WTC11 (cell line): ENCODE results near the gene KDELR3. TPM values are rescaled to one million over a fixed set of nuclear protein-coding genes. Genes with fewer than 3 reads are reported as not detected.

Source experiments
- ATAC-seq: fragments of 200-7000 bp; cut with Tn5 transposase; 2 replicates; pipeline ENCODE4 v1.10.0; 2021; ENCODE audit warnings: mild to moderate bottlenecking, moderate library complexity
- CTCF ChIA-PET: fragments of 300-600 bp; sonication (Branson Sonifier 250); formaldehyde crosslinking; loops from one replicate; lab custom pipeline; 2021; ENCODE audit warnings: antibody characterized with exemption; lab: Charles Lee
- POLR2A ChIA-PET: fragments of 350-600 bp; sonication (Branson Sonifier 250); formaldehyde crosslinking; loops from one replicate; lab custom pipeline; 2021; ENCODE audit warnings: antibody characterized with exemption; lab: Charles Lee
- DNase-seq: peaks from one replicate; pipeline ENCODE4 v3.0.0; 2021; ENCODE audit warnings: low spot score
- H3K27ac Mint-ChIP-seq: 2 replicates; pipeline ENCODE4 v1.8.0; 2021; ENCODE audit warnings: mixed read lengths
- H3K27me3 Mint-ChIP-seq: 2 replicates; pipeline ENCODE4 v1.8.0; 2021; ENCODE audit warnings: low read depth, mild to moderate bottlenecking, moderate library complexity, mixed read lengths
- H3K36me3 Mint-ChIP-seq: 2 replicates; pipeline ENCODE4 v1.8.0; 2021; ENCODE audit warnings: mixed read lengths
- H3K4me1 Mint-ChIP-seq: 2 replicates; pipeline ENCODE4 v1.8.0; 2022; ENCODE audit warnings: mixed read lengths
- H3K4me3 Mint-ChIP-seq: 2 replicates; pipeline ENCODE4 v1.8.0; 2021; ENCODE audit warnings: mild to moderate bottlenecking, moderate library complexity, mixed read lengths
- H3K9me3 Mint-ChIP-seq: 2 replicates; pipeline ENCODE4 v1.8.0; 2021; ENCODE audit warnings: mixed read lengths
- FOXJ3 ChIP-seq: sonication (generic); formaldehyde crosslinking; IDR thresholded peaks from 2 replicates; pipeline ENCODE4 v1.9.0; 2021; ENCODE audit warnings: missing genetic modification reagents, mild to moderate bottlenecking, borderline replicate concordance
- FOXK1 ChIP-seq: sonication (generic); formaldehyde crosslinking; IDR thresholded peaks from 2 replicates; pipeline ENCODE4 v1.8.0; 2022; ENCODE audit warnings: mild to moderate bottlenecking, moderate library complexity, missing genetic modification reagents
- FOXP1 ChIP-seq: sonication (generic); formaldehyde crosslinking; IDR thresholded peaks from 2 replicates; pipeline ENCODE4 v1.8.0; 2022; ENCODE audit warnings: missing genetic modification reagents, mild to moderate bottlenecking, moderate library complexity, borderline replicate concordance
- JAZF1 ChIP-seq: fragments of 250-450 bp; sonication (Bioruptor Pico); IDR thresholded peaks from 2 replicates; pipeline ENCODE4 v1.9.0; 2021; ENCODE audit warnings: moderate library complexity, mild to moderate bottlenecking, inconsistent platforms
- MYBL2 ChIP-seq: sonication (generic); formaldehyde crosslinking; IDR thresholded peaks from 2 replicates; pipeline ENCODE4 v1.8.1; 2023; ENCODE audit warnings: mild to moderate bottlenecking, moderate library complexity, missing genetic modification reagents
- NFATC4 ChIP-seq: fragments of 250-450 bp; sonication (Bioruptor Pico); IDR thresholded peaks from 2 replicates; pipeline ENCODE4 v1.9.0; 2021; ENCODE audit warnings: mild to moderate bottlenecking
- NR2C2 ChIP-seq: sonication (generic); formaldehyde crosslinking; IDR thresholded peaks from 2 replicates; pipeline ENCODE4 v1.8.0; 2022; ENCODE audit warnings: mild to moderate bottlenecking, missing genetic modification reagents
- OVOL2 ChIP-seq: fragments of 250-450 bp; sonication (Bioruptor Pico); IDR thresholded peaks from 2 replicates; pipeline ENCODE4 v1.9.0; 2021; ENCODE audit warnings: mild to moderate bottlenecking, borderline replicate concordance
- RELA ChIP-seq: sonication (generic); formaldehyde crosslinking; IDR thresholded peaks from 2 replicates; pipeline ENCODE4 v1.8.1; 2022; ENCODE audit warnings: missing genetic modification reagents, mild to moderate bottlenecking, borderline replicate concordance
- SMAD4 ChIP-seq: sonication (generic); formaldehyde crosslinking; IDR thresholded peaks from 2 replicates; pipeline ENCODE4 v1.8.0; 2022; ENCODE audit warnings: mild to moderate bottlenecking, missing genetic modification reagents
- SP1 ChIP-seq: sonication (generic); formaldehyde crosslinking; conservative IDR thresholded peaks from 2 replicates; pipeline ENCODE4 v1.8.1; 2022; ENCODE audit warnings: missing genetic modification reagents
- ZNF416 ChIP-seq: fragments of 250-450 bp; sonication (Bioruptor Pico); IDR thresholded peaks from 2 replicates; pipeline ENCODE4 v1.9.0; 2021; ENCODE audit warnings: mild to moderate bottlenecking, inconsistent platforms
- ZNF423 ChIP-seq: fragments of 250-450 bp; sonication (Bioruptor Pico); IDR thresholded peaks from 2 replicates; pipeline ENCODE4 v2.1.2; 2022; ENCODE audit warnings: mild to moderate bottlenecking, moderate library complexity
- total RNA-seq: library from RNA; stranded (reverse); gene quantifications from 3 replicates; pipeline ENCODE4 v1.2.3, GENCODE V29; 2021
- TF ChIP-seq, protein P1 (sequence below): sonication (generic); formaldehyde crosslinking; conservative IDR thresholded peaks from 2 replicates; pipeline ENCODE4 v1.8.1; 2023; ENCODE audit warnings: mild to moderate bottlenecking, low read depth, missing genetic modification reagents, moderate library complexity
- TF ChIP-seq, protein P2 (sequence below): sonication (generic); formaldehyde crosslinking; IDR thresholded peaks from 2 replicates; pipeline ENCODE4 v1.8.0; 2023; ENCODE audit warnings: missing genetic modification reagents
- TF ChIP-seq, protein P3 (sequence below): sonication (generic); formaldehyde crosslinking; IDR thresholded peaks from 2 replicates; pipeline ENCODE4 v1.8.1; 2022; ENCODE audit warnings: missing genetic modification reagents, borderline replicate concordance
- TF ChIP-seq, protein P4 (sequence below): fragments of 250-450 bp; sonication (Bioruptor Pico); IDR thresholded peaks from 2 replicates; pipeline ENCODE4 v1.8.0; 2021; ENCODE audit warnings: mild to moderate bottlenecking
- TF ChIP-seq, protein P5 (sequence below): fragments of 250-450 bp; sonication (Bioruptor Pico); IDR thresholded peaks from 2 replicates; pipeline ENCODE4 v2.1.2; 2022; ENCODE audit warnings: mild to moderate bottlenecking, moderate library complexity
- TF ChIP-seq, protein P6 (sequence below): sonication (generic); formaldehyde crosslinking; IDR thresholded peaks from 2 replicates; pipeline ENCODE4 v1.8.1; 2022; ENCODE audit warnings: low read depth, mild to moderate bottlenecking, moderate library complexity, missing genetic modification reagents, borderline replicate concordance

KDELR3 gene
- total RNA-seq, 1 experiment from 2014 or later: 5.7 TPM

DNA sequence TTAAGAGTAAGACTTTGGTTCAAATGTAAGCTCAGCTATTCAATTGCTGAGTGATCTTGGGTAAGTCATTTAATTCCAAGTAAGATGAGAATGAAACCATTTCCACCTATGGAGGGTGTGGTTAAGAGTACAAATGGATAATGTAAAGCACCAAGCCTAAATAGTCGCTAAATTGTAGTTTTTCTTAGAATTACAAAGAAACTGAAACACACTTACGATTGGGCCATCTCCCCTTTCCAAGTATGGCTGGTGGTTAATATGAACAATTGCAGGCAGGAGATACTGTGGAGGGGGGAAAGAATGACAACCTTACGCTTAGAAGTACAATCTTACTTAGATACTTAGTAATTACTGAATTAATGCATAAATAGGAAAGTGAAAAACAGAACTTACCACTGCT lies 30.0 kb downstream of the KDELR3 start:
- no peak for ATAC-seq
- CTCF ChIA-PET: no interaction called here
- POLR2A ChIA-PET: no interaction called here

DNA sequence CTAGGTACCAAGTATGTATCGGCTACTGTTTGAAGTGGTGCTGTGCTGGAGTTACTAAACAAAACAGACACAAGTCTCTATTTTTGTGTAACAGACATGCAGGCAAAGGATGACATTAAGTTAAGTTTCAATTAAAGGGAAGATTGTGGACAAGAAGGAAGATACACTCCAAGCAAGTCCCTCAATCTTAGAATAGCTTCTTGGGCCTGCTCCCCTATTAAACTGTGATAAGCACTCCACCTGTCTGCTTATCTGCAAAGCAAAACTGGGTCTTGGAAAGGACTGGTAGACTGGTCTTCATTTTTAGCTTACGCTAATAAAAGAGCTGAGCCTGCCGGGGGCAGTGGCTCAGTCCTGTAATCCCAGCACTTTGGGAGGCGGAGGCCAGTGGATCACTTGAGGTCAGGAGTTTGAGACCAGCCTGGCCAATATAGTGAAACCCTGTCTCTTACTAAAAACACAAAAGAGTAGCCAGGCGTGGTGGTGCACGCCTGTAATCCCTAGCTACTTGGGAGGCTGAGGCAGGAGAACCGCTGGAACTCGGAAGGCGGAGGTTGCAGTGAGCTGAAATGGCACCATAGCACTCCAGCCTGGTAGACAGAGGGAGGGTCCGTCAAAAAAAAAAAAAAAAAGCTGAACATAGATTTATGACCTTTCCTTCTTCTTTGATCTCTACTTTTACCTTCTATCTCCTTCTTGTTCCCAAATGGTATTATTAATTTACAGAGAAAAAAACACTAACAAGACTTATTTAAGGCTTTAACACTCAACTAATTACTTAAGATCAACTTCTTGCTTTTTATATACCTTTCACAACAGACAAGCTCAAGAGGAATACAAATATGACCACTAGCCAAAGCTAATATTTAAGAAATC lies 34.1 kb downstream of the KDELR3 start:
- peak overlapping the region; percentile 79 for H3K27ac Mint-ChIP-seq
- ChIA-PET CTCF (interaction anchor here (0.6 kb wide), 1 partner anchor 1230 kb away, joined by 3 read pairs; no protein-coding TSS in a partner anchor), POLR2A (interaction anchor here (0.6 kb wide), 1 partner anchor 201 kb away, joined by 6 read pairs; no protein-coding TSS in a partner anchor)
- TF ChIP-seq FOXK1: no peak
- TF ChIP-seq FOXP1 (CRISPR knock-in tag): no peak
- TF ChIP-seq, protein P1, sequence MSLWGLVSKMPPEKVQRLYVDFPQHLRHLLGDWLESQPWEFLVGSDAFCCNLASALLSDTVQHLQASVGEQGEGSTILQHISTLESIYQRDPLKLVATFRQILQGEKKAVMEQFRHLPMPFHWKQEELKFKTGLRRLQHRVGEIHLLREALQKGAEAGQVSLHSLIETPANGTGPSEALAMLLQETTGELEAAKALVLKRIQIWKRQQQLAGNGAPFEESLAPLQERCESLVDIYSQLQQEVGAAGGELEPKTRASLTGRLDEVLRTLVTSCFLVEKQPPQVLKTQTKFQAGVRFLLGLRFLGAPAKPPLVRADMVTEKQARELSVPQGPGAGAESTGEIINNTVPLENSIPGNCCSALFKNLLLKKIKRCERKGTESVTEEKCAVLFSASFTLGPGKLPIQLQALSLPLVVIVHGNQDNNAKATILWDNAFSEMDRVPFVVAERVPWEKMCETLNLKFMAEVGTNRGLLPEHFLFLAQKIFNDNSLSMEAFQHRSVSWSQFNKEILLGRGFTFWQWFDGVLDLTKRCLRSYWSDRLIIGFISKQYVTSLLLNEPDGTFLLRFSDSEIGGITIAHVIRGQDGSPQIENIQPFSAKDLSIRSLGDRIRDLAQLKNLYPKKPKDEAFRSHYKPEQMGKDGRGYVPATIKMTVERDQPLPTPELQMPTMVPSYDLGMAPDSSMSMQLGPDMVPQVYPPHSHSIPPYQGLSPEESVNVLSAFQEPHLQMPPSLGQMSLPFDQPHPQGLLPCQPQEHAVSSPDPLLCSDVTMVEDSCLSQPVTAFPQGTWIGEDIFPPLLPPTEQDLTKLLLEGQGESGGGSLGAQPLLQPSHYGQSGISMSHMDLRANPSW: no peak
- TF ChIP-seq SMAD4: no peak
- no peak for TF ChIP-seq ZNF423
- TF ChIP-seq JAZF1 (CRISPR knock-in tag): no peak
- no peak for TF ChIP-seq OVOL2 (CRISPR knock-in tag)
- TF ChIP-seq, protein P2, sequence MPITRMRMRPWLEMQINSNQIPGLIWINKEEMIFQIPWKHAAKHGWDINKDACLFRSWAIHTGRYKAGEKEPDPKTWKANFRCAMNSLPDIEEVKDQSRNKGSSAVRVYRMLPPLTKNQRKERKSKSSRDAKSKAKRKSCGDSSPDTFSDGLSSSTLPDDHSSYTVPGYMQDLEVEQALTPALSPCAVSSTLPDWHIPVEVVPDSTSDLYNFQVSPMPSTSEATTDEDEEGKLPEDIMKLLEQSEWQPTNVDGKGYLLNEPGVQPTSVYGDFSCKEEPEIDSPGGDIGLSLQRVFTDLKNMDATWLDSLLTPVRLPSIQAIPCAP (CRISPR knock-in tag): no peak
- no peak for TF ChIP-seq FOXJ3 (CRISPR knock-in tag)
- no peak for TF ChIP-seq MYBL2 (CRISPR knock-in tag)
- TF ChIP-seq NR2C2 (CRISPR knock-in tag): no peak

More for the DNA sequence above, 30.0 kb downstream of the KDELR3 start:
- Mint-ChIP-seq H3K9me3 (no peaks in the 10 kb centered on the region), H3K27me3 (no peaks in the 10 kb centered on the region), H3K4me3 (no peak overlapping the region), H3K4me1 (peaks cover 25% of the 10 kb centered on the region), H3K27ac (no peak overlapping the region)
- no peak for TF ChIP-seq RELA (CRISPR knock-in tag)
- no peak for TF ChIP-seq ZNF416 (CRISPR knock-in tag)
- TF ChIP-seq ZNF423: no peak
- TF ChIP-seq, protein P3, sequence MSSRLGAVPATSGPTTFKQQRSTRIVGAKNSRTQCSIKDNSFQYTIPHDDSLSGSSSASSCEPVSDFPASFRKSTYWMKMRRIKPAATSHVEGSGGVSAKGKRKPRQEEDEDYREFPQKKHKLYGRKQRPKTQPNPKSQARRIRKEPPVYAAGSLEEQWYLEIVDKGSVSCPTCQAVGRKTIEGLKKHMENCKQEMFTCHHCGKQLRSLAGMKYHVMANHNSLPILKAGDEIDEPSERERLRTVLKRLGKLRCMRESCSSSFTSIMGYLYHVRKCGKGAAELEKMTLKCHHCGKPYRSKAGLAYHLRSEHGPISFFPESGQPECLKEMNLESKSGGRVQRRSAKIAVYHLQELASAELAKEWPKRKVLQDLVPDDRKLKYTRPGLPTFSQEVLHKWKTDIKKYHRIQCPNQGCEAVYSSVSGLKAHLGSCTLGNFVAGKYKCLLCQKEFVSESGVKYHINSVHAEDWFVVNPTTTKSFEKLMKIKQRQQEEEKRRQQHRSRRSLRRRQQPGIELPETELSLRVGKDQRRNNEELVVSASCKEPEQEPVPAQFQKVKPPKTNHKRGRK: no peak
- TF ChIP-seq, protein P4, sequence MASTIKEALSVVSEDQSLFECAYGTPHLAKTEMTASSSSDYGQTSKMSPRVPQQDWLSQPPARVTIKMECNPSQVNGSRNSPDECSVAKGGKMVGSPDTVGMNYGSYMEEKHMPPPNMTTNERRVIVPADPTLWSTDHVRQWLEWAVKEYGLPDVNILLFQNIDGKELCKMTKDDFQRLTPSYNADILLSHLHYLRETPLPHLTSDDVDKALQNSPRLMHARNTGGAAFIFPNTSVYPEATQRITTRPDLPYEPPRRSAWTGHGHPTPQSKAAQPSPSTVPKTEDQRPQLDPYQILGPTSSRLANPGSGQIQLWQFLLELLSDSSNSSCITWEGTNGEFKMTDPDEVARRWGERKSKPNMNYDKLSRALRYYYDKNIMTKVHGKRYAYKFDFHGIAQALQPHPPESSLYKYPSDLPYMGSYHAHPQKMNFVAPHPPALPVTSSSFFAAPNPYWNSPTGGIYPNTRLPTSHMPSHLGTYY (CRISPR knock-in tag): no peak
- TF ChIP-seq OVOL2 (CRISPR knock-in tag): no peak
- TF ChIP-seq, protein P1: no peak
- no peak for TF ChIP-seq NFATC4
- TF ChIP-seq, protein P5, sequence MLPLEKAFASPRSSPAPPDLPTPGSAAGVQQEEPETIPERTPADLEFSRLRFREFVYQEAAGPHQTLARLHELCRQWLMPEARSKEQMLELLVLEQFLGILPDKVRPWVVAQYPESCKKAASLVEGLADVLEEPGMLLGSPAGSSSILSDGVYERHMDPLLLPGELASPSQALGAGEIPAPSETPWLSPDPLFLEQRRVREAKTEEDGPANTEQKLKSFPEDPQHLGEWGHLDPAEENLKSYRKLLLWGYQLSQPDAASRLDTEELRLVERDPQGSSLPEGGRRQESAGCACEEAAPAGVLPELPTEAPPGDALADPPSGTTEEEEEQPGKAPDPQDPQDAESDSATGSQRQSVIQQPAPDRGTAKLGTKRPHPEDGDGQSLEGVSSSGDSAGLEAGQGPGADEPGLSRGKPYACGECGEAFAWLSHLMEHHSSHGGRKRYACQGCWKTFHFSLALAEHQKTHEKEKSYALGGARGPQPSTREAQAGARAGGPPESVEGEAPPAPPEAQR: no peak
- no peak for TF ChIP-seq SP1
- TF ChIP-seq, protein P6, sequence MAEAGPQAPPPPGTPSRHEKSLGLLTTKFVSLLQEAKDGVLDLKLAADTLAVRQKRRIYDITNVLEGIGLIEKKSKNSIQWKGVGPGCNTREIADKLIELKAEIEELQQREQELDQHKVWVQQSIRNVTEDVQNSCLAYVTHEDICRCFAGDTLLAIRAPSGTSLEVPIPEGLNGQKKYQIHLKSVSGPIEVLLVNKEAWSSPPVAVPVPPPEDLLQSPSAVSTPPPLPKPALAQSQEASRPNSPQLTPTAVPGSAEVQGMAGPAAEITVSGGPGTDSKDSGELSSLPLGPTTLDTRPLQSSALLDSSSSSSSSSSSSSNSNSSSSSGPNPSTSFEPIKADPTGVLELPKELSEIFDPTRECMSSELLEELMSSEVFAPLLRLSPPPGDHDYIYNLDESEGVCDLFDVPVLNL (CRISPR knock-in tag): no peak
- TF ChIP-seq, all 79 proteins: peak for 0
- peaks cover 97% of the 10 kb centered on the region for H3K36me3 Mint-ChIP-seq
- no peak for DNase-seq

More for the DNA sequence above, 34.1 kb downstream of the KDELR3 start:
- peak overlapping the region; percentile 98 for H3K4me3 Mint-ChIP-seq
- no peak for ATAC-seq
- H3K36me3 Mint-ChIP-seq: peaks cover 81% of the 10 kb centered on the region
- H3K4me1 Mint-ChIP-seq: peaks cover 34% of the 10 kb centered on the region
- H3K9me3 Mint-ChIP-seq: no peaks in the 10 kb centered on the region
- no peaks in the 10 kb centered on the region for H3K27me3 Mint-ChIP-seq
- DNase-seq: no peak
